Lung (tissue), 12 donors: ENCODE data around the gene DLGAP4. TPM values are rescaled to one million over a fixed set of nuclear protein-coding genes. Genes with fewer than 3 reads are reported as not detected.

Experiments used
- ATAC-seq: fragments of 200-7000 bp; cut with Tn5 transposase; one replicate; pipeline ENCODE4 v1.9.1; 2020; ENCODE audit warnings: moderate number of reproducible peaks; ENCODE audit not compliant: insufficient read depth, low FRiP score
- DNase-seq, 3 donors: peaks; one replicate each; pipeline ENCODE4 v3.0.0-alpha.2; 2013 to 2017
- H3K27ac ChIP-seq, 2 donors: one replicate each; pipeline ENCODE4 v1.5.1; 2013; ENCODE audit warnings: mild to moderate bottlenecking in 2 of 2, moderate library complexity in 2 of 2, control low read depth in 1 of 2, inconsistent platforms in 1 of 2, low read depth in 1 of 2, low read length in 1 of 2
- H3K27me3 ChIP-seq, 3 donors: one replicate each; pipeline ENCODE4 v1.5.1; 2013; ENCODE audit warnings: low read length in 2 of 3; ENCODE audit not compliant: control insufficient read depth in 3 of 3, insufficient read depth in 3 of 3
- H3K36me3 ChIP-seq, 4 donors: one replicate each; pipeline ENCODE4 v1.5.1; 2013; ENCODE audit warnings: low read length in 4 of 4, mild to moderate bottlenecking in 1 of 4, moderate library complexity in 1 of 4; ENCODE audit not compliant: control insufficient read depth in 4 of 4, insufficient read depth in 4 of 4
- H3K4me1 ChIP-seq, 5 donors: one replicate each; pipeline ENCODE4 v1.5.1; 2013; ENCODE audit warnings: low read length in 5 of 5, mild to moderate bottlenecking in 2 of 5, moderate library complexity in 1 of 5; ENCODE audit not compliant: control insufficient read depth in 5 of 5, insufficient read depth in 5 of 5
- H3K4me3 ChIP-seq: one replicate; pipeline ENCODE4 v1.5.1; 2013; ENCODE audit warnings: mild to moderate bottlenecking, control low read depth, moderate library complexity
- H3K9ac ChIP-seq, 2 donors: one replicate each; pipeline ENCODE4 v1.5.1; 2013; ENCODE audit warnings: low read length in 2 of 2, control low read depth in 1 of 2; ENCODE audit not compliant: insufficient read depth in 1 of 2
- H3K9me3 ChIP-seq, 4 donors: one replicate each; pipeline ENCODE4 v1.5.1; 2013; ENCODE audit warnings: low read length in 3 of 4, mild to moderate bottlenecking in 1 of 4, moderate library complexity in 1 of 4; ENCODE audit not compliant: control insufficient read depth in 4 of 4, insufficient read depth in 3 of 4
- WGBS, 2 donors: extraction: QIAGEN DNeasy Blood & Tissue Kit; methylation state at CpG; one replicate each; pipeline ENCODE4 v1.1.7; 2013; 5-methylcytosine and 5-hydroxymethylcytosine counted together
- polyA plus RNA-seq, 2 donors: library from polyadenylated mRNA; stranded (reverse); fragments of 200-250 nt; gene quantifications; one replicate each; pipeline ENCODE4 v1.2.1, GENCODE V29; 2013
- total RNA-seq, 2 donors: library from RNA; depleted of rRNA in 1 of 2; stranded (reverse); fragments of >200 nt in 1 of 2; gene quantifications; one replicate each; pipeline ENCODE4 v1.2.1, GENCODE V29; 2014 to 2021
- TF ChIP-seq, protein P1 (sequence below): IDR thresholded peaks from 2 replicates; pipeline ENCODE4 v1.5.1; 2012; ENCODE audit warnings: mild to moderate bottlenecking; ENCODE audit errors: control extremely low read depth, extremely low read depth
- donor health status: control.
- donor health status: control.
- donor health status: Bipolar disorder and iron deficiency.
- donor health status: healthy.
- donor health status: DM: yes; HTN: yes; CAD: no.

DLGAP4 gene
- total and polyA plus RNA-seq, 4 donors: 34.6 to 67.6 (median 35.8) TPM

DNA sequence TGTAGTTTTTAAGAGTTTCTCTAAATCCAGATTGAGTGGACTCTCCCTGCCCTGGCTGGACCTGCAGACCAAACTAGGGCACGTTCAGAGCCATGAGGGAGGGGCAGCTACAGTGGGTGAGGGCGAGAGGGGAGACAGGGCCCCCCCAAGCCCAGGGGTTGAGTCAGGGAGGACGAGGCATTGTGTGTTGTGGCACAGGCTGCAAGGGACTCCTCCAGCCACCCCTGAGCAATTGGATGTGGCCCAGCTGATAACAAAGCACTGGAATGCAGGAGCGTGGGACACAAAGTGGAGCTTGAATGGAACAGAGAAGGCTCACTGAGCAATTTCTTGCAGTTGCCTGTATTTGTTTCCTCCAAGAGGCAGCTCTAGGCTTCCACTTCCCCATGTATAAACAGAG lies 191.7 kb downstream of the DLGAP4 start:
- H3K9me3 ChIP-seq: no peaks in the 10 kb centered on the region
- no peaks in the 10 kb centered on the region for H3K27me3 ChIP-seq
- no peak for ATAC-seq

DNA sequence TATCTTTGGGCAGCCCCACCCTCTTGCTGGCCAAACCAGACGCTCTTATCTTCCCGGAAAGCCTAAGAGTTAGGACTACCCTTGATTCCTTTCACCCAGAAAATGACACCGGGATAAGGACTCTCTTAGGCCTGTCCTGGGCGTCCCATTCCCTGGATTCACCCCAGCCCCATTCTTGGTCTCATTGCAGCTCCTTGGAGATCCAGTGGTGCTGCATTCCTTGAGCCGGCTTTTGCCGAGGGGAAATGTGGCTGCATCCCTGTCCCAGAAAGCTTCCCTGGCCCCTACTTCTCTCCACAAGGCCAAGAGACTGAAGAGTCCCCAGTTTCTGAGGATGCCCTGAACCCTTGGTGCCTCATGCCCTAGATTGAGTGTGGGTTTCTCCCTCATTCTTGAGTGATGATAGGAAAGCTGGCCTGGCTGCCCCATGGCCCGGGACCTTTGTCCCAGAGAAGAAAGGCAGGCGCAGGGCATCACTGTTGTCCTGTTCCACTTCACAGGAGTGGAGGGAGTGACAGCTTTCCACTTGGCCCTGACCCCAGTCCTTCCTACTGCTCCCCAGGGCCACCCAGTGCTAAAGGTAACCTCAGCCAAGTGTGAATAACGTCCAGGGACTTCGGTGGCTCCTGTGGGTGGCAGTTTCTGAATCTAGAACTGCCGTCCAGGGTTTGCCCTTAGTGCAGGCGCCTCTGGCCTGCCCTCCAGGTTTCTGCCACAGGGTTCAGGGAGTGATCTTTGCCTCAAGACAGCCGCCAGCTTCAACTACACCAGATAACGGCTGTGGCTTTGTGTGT lies 192.4 kb downstream of the DLGAP4 start:
- Histone ChIP-seq H3K9me3 (no peaks in the 10 kb centered on the region), H3K4me1 (peaks cover 0 to 5% (median 2%) of the 10 kb centered on the region in 5 donors), H3K36me3 (peaks cover 6 to 52% (median 40%) of the 10 kb centered on the region in 4 donors), H3K27ac (peak overlapping the region; percentile 51 to 77), H3K27me3 (no peaks in the 10 kb centered on the region), H3K4me3 (no peak overlapping the region), H3K9ac (no peak overlapping the region)
- DNase-seq (no peak), ATAC-seq (no peak)
- TF ChIP-seq, protein P1, sequence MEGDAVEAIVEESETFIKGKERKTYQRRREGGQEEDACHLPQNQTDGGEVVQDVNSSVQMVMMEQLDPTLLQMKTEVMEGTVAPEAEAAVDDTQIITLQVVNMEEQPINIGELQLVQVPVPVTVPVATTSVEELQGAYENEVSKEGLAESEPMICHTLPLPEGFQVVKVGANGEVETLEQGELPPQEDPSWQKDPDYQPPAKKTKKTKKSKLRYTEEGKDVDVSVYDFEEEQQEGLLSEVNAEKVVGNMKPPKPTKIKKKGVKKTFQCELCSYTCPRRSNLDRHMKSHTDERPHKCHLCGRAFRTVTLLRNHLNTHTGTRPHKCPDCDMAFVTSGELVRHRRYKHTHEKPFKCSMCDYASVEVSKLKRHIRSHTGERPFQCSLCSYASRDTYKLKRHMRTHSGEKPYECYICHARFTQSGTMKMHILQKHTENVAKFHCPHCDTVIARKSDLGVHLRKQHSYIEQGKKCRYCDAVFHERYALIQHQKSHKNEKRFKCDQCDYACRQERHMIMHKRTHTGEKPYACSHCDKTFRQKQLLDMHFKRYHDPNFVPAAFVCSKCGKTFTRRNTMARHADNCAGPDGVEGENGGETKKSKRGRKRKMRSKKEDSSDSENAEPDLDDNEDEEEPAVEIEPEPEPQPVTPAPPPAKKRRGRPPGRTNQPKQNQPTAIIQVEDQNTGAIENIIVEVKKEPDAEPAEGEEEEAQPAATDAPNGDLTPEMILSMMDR: no peak
- 88 to 95% methylated on average over 14 of the region's 14 CpGs for WGBS, 2 donors

More for the DNA sequence above, 191.7 kb downstream of the DLGAP4 start:
- DNase-seq: no peak
- no peak overlapping the region for H3K4me3 ChIP-seq
- TF ChIP-seq, protein P1: no peak
- H3K9ac ChIP-seq: no peak overlapping the region
- H3K36me3 ChIP-seq: peaks cover 6 to 51% (median 40%) of the 10 kb centered on the region in 4 donors
- 73 to 86% methylated on average over 4 of the region's 4 CpGs for WGBS, 2 donors
- H3K27ac ChIP-seq: peak overlapping the region in 1 of 2 donors; percentile 77
- peaks cover 0 to 5% (median 4%) of the 10 kb centered on the region in 5 donors for H3K4me1 ChIP-seq

DNA sequence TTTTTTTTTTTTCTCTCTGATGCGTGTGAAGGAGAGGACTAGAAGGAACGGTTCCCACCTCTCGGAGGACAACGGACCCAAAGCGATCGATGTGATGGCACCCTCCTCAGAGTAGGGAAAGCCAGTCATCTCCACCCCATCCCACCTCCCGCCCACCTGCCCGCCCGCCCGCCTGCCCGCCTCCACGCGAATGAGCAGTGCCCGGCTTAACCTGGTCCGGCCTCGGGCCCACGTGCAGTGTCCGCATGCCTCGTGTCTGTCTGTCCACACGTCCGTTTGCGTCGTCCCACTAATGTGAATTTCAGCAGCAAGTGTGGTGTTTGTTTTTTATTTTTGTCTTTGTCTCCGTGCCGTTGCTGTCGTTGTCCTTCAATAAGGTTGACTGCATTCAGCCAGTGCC lies 193.1 kb downstream of the DLGAP4 start:
- no peaks in the 10 kb centered on the region for H3K27me3 ChIP-seq
- TF ChIP-seq, protein P1: no peak
- peaks cover 9 to 53% (median 44%) of the 10 kb centered on the region in 4 donors for H3K36me3 ChIP-seq
- DNase-seq (no peak), ATAC-seq (no peak)
- H3K4me1 ChIP-seq: no peaks in the 10 kb centered on the region
- no peak overlapping the region for H3K9ac ChIP-seq
- H3K9me3 ChIP-seq: no peaks in the 10 kb centered on the region
- 94 to 95% methylated on average over 26 of the region's 26 CpGs for WGBS, 2 donors
- H3K27ac ChIP-seq: no peak overlapping the region
- no peak overlapping the region for H3K4me3 ChIP-seq
